Endometrial microvascular endothelial cells (primary cell): ENCODE results near the gene MAGEA11. TPM values are rescaled to one million over a fixed set of nuclear protein-coding genes. Genes with fewer than 3 reads are reported as not detected.

ENCODE experiments used
- in situ Hi-C: cut with HindIII; loops from 2 replicates; pipeline ENCODE4 v1.10.0; 2017; ENCODE audit warnings: low sequenced_read_pairs, low pct_unique_long_range_greater_than_20kb; ENCODE audit errors: inconsistent ontology term
- total RNA-seq: library from RNA; depleted of rRNA; stranded (reverse); fragments of >200 nt; gene quantifications from one replicate; pipeline ENCODE4 v1.2.3, GENCODE V29; 2015; ENCODE audit errors: inconsistent ontology term

The MAGEA11 gene
- total RNA-seq, 1 donor from 2014 or later, result not detected

GRCh38 chrX:149762696-149763614 lies 51.1 kb downstream of the MAGEA11 start:
- in situ Hi-C loops, result no loop called here

Other genes with a start within 250 kb of the MAGEA11 start
- gene IDS, start 206.8 kb upstream of the MAGEA11 start, total RNA-seq, result 33.8 TPM
- 5.7 TPM for gene EOLA1, start 171.0 kb upstream of the MAGEA11 start, total RNA-seq
- not detected for gene HSFX3, start 162.1 kb upstream of the MAGEA11 start, total RNA-seq
- not detected for gene MAGEA9B, start 124.6 kb upstream of the MAGEA11 start, total RNA-seq
- gene HSFX2, start 116.7 kb upstream of the MAGEA11 start, total RNA-seq, result 1.9 TPM
- 11.8 TPM for gene TMEM185A, start 80.3 kb upstream of the MAGEA11 start, total RNA-seq
- gene HSFX1, start 62.0 kb downstream of the MAGEA11 start, total RNA-seq, result not detected
- not detected for gene MAGEA9, start 69.9 kb downstream of the MAGEA11 start, total RNA-seq
- gene MAGEA8, start 169.1 kb downstream of the MAGEA11 start, total RNA-seq, result not detected
- not detected for gene HSFX4, start 217.5 kb downstream of the MAGEA11 start, total RNA-seq
- 38.8 TPM for gene EOLA2, start 226.4 kb downstream of the MAGEA11 start, total RNA-seq